ENCODE results near the gene SYT14.
"Not testable (repeated sequence)": the region's sequence is repeated elsewhere in the genome, so short reads cannot be mapped to it uniquely, and the experiment has no call there.

Gene SYT14

DNA sequence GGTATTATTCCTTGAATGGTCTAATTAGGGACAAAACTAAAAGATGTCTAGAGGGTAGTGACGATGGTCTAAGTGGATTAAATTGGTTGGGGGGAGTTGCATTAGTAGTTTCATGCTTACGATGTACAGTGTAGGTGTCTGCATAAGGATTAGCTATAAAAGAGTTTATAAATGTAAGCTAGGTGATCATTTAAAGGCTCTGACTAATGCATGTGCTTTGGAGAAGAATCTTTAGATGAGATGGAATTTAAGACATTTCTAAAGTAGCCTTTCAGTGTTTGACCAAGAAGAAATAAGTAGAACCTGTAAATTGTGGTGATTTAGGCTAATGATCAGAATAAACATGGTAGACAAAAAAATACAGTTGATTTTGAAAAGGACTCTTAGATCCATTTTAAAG, 7.4 kb downstream of the SYT14 start:
- DNase-seq: no peak

DNA sequence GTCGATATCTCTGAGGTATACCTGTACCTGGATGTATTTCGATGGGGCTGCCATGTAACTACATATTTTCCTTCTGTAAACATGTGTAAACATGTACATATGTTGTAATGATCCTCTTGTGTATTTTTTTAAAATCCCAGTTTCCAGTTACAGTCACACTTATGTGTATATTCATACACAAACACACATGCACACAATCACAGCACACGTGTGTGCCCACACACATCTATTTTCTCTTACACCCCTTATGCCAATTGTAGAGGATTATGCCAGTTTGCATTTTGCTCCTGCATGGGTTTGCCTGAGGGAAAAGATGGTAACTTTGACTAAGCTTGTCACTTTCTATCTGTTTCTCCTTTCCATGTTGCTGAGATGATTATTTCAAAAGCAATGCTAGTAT, 10.1 kb downstream of the SYT14 start:
- DNase-seq: no peak

DNA sequence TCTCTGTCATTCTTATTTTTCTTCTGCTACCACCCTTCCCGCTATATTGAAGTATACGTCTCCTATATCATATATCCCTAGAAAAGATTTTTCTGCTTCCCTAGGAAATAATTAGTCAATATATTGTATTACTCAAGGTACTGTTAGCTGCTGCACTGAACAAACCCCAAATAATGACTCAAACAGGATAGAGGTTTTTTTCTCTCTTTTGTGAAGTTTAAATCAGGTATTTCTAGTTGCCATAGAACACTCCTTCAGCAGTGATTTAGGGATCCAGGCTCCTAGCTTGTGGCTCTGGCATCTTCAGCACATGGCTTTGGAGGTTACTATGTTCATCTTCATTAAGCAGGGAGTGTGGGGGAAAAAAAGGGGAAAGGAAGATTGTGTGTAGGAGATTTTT, 18.1 kb downstream of the SYT14 start:
- no peak for DNase-seq

DNA sequence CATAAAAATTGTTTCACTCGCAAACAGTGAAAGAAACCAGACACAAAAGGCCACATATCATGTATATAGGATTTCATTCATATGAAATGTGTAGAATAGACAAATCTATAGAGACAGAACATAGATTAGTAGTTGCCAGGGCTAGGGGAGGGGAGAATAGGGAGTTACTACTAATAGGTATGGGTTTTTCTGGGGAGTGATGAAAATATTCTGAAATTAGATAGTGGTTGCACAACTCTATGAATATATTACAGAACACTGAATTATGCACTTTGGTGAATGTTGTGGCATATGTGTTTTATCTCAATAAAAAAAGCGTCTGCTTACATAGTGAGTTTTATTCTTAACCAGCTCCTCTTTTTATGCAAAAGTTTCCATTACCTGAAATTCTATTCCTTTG, 21.6 kb downstream of the SYT14 start:
- DNase-seq: no peak

DNA sequence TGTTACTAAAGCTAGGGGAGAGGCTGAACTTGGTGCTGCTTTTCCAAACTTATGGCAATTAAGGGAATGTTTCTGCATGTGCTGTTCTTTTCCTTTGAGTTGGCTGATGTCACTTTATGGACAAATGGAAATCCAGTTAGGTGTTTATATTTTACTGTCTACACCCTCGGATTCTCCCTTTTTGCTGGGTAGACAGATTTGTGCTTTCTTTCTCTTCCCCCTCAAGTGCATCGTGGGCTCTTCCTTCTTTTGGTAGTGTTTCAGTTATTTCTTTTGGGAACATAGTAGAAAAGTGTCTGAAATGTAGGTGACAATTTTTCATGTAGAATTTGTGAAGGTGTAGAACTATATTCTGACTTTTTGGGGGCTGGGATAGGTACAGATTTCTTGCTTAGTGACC, 22.9 kb downstream of the SYT14 start:
- no peak for DNase-seq

DNA sequence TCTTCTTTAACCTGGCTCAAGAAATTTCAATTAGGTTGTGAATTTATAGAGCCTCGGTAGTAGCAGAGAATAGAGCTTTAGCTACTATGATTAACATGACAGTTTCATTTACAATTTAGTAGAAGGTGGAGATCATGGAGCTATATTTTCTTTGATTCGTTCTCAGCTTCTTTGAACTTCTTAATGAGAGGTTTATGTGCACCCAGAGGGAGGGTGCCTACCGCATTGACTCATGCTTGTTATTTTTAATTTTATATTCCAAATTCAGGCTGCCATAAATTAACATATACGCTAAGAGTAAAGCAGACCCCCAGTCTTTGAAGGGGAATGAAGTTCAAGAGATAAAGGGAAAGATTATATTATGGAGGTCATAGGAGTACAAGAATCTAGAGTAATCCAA, 24.4 kb downstream of the SYT14 start:
- DNase-seq: no peak

DNA sequence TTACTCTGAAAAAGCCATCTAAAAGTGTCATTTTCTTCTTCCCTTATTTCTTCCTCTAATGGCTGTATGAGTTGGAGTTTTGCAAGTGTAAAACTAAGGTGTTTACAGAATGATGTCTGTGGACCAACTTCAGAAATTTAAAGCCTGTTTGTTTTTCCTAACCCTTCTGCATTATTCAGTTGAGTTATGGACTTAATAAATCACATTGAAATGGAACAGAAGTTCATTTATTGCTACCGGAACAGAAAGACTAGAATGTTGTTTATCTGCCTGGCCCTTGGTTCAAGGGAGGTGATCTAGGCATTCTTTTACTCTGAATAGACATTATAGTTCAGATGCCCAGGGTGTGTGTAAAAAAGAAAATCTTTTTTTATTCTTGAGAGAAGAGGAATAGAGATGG, 24.8 kb downstream of the SYT14 start:
- no peak for DNase-seq

DNA sequence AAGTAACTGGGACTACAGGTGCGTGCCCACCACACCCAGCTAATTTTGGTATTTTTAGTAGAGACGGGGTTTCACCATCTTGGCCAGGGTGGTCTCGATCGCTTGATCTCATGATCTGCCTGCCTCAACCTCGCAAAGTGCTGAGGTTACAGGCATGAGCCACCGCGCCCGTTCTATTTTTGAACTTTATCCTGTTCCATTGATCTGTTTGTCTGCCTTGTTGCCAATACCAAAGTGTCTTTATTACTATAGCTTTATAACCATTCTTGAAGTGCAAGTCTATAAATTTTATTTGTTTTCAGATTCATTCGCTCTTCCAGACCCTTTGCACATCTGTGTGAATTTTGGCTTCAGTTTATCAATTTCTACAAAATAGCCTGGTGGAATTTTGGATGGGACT, 28.0 kb downstream of the SYT14 start:
- DNase-seq: no peak

DNA sequence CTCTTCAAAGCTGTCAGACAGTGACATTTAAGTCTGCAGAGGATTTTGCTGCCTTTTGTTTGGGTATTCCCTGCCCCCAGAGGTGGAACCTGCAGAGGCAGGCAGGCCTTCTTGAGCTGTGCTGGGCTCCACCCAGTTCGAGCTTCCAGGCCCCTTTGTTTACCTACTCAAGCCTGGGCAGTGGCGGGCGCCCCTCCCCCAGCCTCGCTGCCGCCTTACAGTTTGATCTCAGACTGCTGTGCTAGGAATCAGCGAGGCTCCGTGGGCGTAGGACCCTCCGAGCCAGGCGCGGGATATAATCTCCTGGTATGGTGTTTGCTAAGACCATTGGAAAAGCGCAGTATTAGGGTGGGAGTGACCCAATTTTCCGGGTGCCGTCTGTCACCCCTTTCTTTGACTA, 40.7 kb downstream of the SYT14 start:
- not testable (repeated sequence) for DNase-seq

DNA sequence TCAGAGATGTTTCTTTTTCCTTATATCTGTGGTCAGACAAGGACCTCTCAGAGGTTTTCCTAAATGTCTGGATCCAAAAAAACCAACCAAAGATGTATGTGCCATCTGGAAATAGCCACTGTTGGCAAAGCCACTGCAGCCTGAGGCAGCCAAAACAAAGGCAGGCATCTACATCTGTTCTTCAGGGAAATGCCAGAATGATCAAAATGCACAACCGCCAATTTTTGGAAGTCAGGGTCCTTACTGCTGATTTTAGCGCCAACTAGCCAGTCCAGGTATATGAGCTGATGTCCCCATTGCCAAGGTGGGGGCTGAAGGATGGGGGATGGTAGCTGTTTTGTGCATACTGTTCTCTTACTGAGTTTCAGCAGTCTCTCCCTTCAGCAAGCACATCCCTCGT, 45.9 kb downstream of the SYT14 start:
- DNase-seq: no peak

DNA sequence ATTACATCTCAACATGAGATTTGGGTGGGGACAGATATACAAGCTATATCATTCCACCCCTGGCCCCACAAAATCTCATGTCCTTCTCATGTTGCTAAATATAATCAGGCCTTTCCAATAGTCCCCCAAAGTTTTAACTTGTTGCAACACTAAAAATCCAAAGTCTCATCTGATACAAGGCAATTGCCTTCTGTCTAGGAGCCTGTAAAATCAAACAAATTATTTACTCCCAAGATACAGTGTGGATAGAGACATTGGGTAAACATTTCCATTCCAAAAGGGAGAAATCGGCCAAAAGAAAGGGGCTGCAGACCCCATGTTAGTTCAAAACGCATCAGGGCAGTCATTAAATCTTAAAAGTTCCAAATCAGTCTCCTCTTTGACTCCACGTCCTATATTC, 47.0 kb downstream of the SYT14 start:
- DNase-seq: no peak

DNA sequence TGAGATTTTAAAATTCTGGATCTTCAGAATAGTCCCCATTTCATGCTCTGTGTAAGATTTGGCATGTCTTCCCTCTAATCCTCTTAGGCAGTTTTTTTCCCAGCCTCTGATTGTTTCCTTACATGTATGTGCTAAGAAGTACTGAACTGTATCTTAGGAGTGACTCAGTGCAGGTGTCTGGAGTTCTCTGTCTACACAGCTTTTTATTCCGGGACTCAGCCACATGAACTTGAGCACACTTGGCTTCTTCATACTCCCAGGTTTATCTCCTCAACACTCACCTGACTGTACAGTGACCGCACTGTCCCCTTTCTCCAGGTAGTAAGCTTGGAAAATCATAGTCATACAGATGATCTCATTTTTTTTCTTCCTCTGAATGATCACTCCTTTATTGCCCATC, 50.7 kb downstream of the SYT14 start:
- DNase-seq: no peak

DNA sequence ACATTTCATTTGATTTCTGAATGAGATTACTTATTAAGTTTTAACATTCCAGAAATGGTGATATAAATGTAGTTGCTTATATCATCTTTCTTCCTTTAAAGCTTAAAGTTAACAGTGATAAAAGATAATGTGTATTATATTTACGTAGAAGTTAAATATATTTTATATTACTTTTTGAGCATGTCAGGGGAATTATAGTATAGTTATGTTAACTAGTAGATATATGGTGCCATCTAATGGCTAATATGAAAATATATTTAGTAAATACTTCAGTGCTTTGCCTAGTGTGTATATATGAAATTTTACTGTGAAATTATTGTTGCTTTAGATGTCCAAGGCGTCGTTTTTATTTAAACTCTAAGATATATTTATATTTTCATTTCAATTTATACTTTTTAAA, 51.5 kb downstream of the SYT14 start:
- peak; percentile 2 for DNase-seq

DNA sequence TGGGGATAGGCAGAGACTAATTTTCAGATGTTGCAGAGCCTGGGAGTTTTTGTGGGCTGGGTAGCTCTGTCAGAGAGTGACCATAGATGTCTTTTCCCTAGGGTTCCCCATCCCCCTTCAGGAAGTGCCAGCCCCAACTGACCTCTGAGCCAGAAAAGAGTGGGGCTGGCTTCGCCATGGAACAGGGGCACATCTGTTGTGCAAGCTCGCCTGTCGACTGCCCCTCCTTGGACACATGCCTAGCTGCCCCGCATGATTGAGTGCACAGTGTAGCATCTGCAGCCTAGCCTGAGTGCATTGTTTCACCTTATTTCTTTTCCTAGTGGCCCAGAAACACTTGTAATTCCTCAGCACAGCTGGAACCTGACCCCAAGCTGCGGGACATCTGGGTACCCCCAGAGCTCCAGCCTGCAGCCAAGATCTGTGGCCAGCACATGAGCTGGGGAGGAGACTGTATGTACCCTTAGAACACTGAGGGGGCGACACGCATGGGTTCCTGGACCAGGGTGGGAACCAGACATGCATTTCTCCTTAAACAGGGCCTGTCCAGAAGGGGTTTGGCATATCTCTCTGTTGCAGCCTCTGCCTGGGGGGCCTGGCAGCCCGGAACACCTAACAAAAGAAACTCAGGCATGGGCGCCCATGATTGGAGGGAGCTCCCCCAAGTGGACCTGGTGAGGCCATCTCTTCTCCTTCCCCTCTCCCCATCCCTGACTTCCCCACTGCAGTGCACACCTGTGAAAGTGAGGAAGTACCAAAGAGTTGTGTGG, 55.2 kb downstream of the SYT14 start:
- no peak for DNase-seq

DNA sequence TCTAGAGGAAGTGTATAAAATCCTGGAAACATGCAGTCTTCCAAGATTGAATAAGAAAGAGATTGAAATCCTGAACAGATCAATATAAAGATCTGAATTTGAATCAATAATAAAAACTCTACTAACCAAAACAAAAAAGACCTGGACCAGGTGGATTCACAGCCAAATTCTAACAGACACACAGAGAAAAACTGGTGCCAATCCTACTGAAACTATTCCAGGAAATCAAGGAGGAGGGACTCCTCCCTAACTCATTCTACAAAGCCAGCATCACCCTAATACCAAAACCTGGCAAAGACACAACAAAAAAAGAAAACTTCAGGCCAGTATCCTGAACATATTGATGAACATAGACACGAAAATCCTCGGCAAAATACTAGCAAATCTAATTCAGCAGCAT, 58.3 kb downstream of the SYT14 start:
- no peak for DNase-seq

DNA sequence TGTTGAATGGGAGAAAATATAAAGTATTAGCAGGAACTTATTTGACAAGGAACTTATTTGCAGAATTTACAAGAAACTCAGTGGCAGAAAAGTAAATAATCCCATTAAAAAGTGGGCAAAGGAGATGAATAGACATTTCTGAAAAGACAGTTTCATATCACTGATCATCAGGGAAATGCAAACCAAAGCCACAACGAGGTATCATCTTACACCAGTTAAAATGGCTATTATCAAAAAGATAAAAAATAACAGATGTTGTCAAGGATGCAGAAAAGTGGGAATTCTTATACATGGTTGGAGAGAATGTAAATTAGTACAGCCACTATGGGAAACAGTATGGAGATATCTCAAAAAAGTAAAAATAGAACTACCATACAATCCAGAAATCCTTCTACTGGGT, 61.0 kb downstream of the SYT14 start:
- no peak for DNase-seq

DNA sequence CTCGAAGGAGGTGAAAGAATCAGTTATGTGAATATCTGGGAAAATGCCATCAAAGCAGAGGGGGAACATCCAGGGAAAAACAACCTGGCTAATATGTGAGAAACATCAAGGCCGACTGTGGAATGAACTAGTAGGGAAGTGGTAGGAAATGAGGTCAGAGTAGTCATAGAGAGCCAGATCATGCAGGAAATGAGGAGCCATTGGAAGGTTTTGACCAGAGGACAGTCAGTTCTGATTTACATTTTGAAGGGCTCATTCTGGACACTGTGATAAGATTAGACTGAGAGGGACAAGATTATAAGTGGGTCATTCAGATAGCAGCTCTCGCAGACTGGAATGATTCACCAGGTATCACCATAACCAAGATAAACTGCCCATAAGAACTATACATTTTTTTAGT, 63.7 kb downstream of the SYT14 start:
- no peak for DNase-seq

DNA sequence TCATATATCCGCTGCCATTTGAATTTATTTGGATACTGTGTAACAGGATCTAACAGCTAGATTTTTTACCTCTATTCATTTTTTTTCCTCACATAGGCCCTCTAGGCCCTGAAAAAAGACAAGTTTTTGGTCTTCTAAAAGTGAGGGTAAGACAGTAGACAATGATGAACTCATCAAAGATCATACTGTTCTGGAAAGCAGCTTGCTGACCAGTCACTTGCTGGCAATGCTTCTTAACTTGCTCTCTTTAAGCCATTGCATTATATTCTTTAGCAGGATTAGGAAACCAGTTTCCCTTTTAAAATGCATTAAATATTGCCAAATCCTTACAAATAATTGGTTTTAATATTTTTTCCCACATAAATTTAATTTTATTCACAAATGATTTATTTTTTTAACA, 65.5 kb downstream of the SYT14 start:
- no peak for DNase-seq

DNA sequence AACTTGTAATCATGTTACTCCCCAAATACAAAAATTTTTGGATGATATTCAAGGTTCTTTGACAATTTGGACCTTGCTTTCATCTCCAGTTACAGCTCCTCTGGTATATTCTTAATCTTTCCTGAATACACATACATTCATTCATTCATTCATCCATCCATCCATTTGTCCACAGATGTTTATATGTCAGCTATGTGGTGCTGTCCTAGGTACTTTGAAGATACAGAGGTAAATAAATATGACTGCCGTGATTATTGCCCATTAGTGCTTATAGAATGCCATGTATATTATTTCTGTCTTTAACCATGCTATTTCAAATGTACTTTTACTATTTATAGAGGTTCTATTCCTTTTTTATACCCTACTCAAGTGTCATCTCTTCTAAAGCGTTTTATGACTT, 72.1 kb downstream of the SYT14 start:
- DNase-seq: no peak

DNA sequence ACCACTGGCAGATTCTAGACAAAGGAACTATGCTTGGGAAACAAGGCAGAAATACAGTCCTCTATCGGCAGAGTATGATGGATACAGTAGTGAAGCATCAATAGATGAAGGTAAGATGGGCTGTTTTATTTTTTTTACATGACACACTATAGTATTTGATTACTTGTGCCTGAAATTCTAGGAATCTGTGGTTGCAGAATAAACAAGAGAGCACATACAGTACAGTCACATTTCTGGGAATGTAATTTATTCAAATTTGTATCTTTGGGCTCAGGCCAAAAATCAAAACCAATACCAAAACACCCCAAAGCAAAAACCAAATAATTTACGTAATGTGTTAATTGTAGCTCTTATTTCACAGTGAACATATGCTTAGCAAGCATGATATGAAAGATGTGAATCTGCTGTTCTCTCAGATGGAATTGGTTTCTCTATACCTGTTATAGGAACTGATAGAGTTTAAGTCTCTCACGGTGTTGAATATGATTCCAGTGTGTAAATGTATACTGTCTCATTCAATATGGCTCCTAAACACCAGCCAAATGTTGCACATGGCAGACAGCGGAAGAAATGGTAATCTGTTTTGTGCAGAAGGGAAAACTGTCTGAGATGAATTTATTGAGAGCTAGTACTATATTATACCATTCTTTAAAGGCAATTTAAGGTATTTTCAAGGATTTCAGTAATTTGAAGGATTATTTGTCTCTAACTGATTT, 83.3 kb downstream of the SYT14 start:
- no peak for DNase-seq

DNA sequence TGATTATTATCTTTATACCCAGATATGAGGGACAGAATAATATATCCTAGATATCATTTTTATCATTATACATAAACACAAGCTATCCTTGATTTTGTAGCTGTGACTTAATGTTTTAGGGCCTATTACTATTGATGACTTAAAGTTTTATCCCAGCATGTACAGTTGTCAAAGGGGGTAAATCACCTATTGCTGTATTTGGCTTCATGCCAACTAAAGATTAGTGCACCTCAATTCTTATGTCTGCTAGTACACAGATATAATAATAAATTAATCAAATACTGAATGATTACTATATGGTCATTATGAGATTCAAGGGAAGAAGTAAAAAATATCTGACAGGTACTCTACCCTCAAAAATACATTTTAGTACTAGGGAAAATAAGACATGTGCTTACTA, 84.0 kb downstream of the SYT14 start:
- no peak for DNase-seq

DNA sequence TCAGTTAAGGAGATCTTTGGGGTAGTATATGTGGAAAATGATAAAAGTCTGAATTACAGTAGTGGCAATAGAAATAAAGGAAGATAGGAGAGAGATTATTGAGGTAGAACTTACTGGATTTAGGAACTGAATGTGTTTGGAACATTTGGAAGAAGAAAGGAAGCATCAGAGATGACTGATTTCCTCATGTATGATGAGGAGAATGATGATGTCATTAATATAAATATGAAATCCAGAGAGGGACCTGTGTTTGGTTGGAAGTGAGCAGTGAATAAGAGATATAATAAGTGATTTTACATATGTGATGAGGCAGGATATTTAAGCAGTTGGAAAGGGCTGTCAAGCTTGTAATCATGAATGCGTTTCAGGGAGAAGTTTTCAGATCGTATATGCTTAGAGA, 86.3 kb downstream of the SYT14 start:
- DNase-seq: no peak

DNA sequence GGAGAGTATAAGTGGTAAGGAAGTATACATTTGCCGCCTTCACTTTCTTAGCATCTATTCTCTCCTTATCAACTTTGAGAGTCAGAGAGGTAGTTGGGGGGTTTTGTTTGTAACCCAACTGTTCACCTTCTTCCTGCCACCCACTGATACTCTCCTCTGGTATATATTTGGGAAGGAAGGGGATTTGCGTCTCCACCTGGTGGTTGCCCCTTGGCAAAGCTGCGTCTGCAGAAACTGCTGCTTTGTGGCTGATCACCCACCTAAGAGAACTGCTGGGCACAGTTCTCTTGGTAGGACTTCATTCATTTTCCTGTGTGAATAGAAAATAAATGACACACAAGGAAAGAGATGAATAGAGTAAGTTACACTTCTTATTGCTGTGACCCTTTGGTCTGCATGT, 87.0 kb downstream of the SYT14 start:
- no peak for DNase-seq

DNA sequence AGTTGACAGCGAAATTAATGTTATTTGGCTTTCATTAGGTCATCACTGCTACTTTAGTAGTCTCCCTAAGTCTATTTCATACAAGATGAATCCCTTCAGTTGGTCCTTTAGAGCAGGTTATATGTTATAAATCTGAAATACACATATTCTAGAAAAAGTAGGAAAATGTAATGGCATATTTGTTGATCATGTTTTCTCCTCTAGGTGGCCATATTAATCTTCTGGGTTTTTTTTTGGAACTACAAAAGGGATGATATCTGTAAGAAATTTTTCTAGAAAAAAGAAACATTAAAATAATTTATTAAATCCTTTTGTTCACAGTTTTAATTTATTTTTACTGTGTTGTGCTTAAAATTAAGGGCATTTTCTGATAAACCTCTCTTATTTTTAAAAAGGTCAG, 87.9 kb downstream of the SYT14 start:
- DNase-seq: no peak

DNA sequence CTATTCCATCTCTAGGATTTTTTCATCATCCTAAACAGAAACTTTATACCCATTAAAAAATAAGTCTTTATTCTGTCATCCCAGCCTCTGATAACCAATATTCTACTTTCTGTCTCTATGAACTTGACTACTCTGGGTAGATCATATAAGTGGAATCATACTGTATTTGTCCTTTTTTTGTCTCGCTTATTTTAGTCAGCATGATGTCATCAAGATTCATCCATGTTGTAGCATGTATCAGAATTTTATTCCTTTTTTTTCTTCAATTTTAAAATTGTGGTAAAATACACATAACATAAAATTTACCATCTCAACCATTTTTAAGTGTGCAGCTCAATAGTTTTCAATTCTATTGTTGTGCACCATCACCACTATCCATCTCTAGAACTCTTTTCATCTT, 90.0 kb downstream of the SYT14 start:
- no peak for DNase-seq
